ENCODE results near the gene GRIN2A.

DNA sequence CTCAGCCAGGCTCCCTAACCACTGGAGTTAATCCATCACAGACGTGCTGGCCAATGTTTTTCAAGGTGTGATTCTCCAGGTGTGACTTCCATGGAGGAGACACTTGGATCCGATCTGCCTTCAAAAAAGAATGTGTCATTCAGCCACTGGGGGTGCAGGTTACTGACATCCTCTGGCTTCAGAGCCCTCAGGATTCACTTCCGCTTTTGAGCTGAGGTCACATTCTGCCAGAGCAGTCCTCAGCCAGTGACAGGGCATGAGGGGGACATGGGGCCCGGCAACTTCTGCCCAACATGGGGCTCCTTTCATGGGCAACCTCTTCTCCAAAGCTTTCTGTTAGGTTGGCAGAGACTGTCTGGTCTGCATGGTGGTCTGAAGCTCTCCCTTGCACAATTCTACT, 81.4 kb downstream of the GRIN2A start:
- TF ChIP-seq POLR2A (IDR thresholded peaks at IDR 0.05; ENCODE audit: low read length), result no peak
- TF ChIP-seq GATA1 (IDR thresholded peaks at IDR 0.05; ENCODE audit: low read depth, low read length), result no peak

Measured in erythroblast (primary cell).